ENCODE results near the gene PRSS53.

Gene PRSS53

GRCh38 chr16:31080035-31080629 lies 8.6 kb downstream of the PRSS53 start:
- no peak for DNase-seq

- no peak for DNase-seq
These were observed 9.3 kb downstream of the PRSS53 start for GRCh38 chr16:31079342-31079944.

- no peak for DNase-seq
These were observed 10.0 kb downstream of the PRSS53 start for GRCh38 chr16:31078597-31079341.

GRCh38 chr16:31077592-31078396 lies 10.9 kb downstream of the PRSS53 start:
- DNase-seq, result no peak

GRCh38 chr16:31077024-31077423 lies 11.7 kb downstream of the PRSS53 start:
- no peak for DNase-seq

- DNase-seq, result no peak
These were observed 12.4 kb downstream of the PRSS53 start for GRCh38 chr16:31076319-31076718.

- DNase-seq, result no peak
These were observed 13.9 kb downstream of the PRSS53 start for GRCh38 chr16:31074814-31075183.

GRCh38 chr16:31073970-31074813 lies 14.6 kb downstream of the PRSS53 start, which contains the start of the genes ZNF646 and ZNF668:
TSS of gene ZNF646 (plus strand) at chr16:31074422. CDS start at chr16:31076325, 1,903 bp downstream.
TSS of gene ZNF668 (minus strand) at chr16:31074240. CDS start at chr16:31064459, 9,781 bp downstream.
- peak; percentile 78 to 99 (median 98) for DNase-seq

- DNase-seq, result peak; percentile 51 to 95 (median 88)
These were observed 15.4 kb downstream of the PRSS53 start for GRCh38 chr16:31073142-31073969.

GRCh38 chr16:31072540-31073141 lies 16.1 kb downstream of the PRSS53 start:
- DNase-seq, result peak in 11 of 56 donors; percentile 8 to 45 (median 21)

GRCh38 chr16:31071861-31072260 lies 16.9 kb downstream of the PRSS53 start:
- no peak for DNase-seq

- DNase-seq, result no peak
These were observed 21.4 kb downstream of the PRSS53 start for GRCh38 chr16:31067342-31067741.

GRCh38 chr16:31064882-31065461 lies 23.8 kb downstream of the PRSS53 start:
- no peak for DNase-seq

- DNase-seq, result no peak
These were observed 24.7 kb downstream of the PRSS53 start for GRCh38 chr16:31063843-31064611.

- DNase-seq, result no peak
These were observed 25.3 kb downstream of the PRSS53 start for GRCh38 chr16:31063495-31063842.

- no peak for DNase-seq
These were observed 26.8 kb downstream of the PRSS53 start for GRCh38 chr16:31061813-31062440.

- no peak for DNase-seq
These were observed 27.5 kb downstream of the PRSS53 start for GRCh38 chr16:31061126-31061812.
